ENCODE measurements around the gene ART3. TPM values are rescaled to one million over a fixed set of nuclear protein-coding genes. Genes with fewer than 3 reads are reported as not detected.

ART3 gene
- total RNA-seq, 1 donor from 2014 or later, result not detected

GRCh38 chr4:76067652-76068286 is 6.7 kb upstream of the ART3 start:
- DNase-seq (ENCODE audit: low spot score), result peak; percentile 75

- no peak for DNase-seq (ENCODE audit: low spot score)
Measured at GRCh38 chr4:76072760-76073159, 1.7 kb upstream of the ART3 start.

GRCh38 chr4:76074993-76075600 is 588 bp downstream of the ART3 start:
- DNase-seq (ENCODE audit: low spot score), result no peak

- DNase-seq (ENCODE audit: low spot score), result no peak
Measured at GRCh38 chr4:76078033-76078613, 3.6 kb downstream of the ART3 start.

- no peak for DNase-seq (ENCODE audit: low spot score)
Measured at GRCh38 chr4:76083386-76083988, 9.0 kb downstream of the ART3 start.

- DNase-seq (ENCODE audit: low spot score), result no peak
Measured at GRCh38 chr4:76084542-76084941, 10.0 kb downstream of the ART3 start.

- DNase-seq (ENCODE audit: low spot score), result peak; percentile 45
Measured at GRCh38 chr4:76087007-76087769, 12.7 kb downstream of the ART3 start.

GRCh38 chr4:76088719-76089118 is 14.2 kb downstream of the ART3 start:
- no peak for DNase-seq (ENCODE audit: low spot score)

- DNase-seq (ENCODE audit: low spot score), result peak; percentile 65
Measured at GRCh38 chr4:76090241-76090691, 15.8 kb downstream of the ART3 start.

GRCh38 chr4:76091052-76091451 is 16.5 kb downstream of the ART3 start:
- DNase-seq (ENCODE audit: low spot score), result no peak

GRCh38 chr4:76095568-76095967 is 21.1 kb downstream of the ART3 start:
- DNase-seq (ENCODE audit: low spot score), result no peak

- no peak for DNase-seq (ENCODE audit: low spot score)
Measured at GRCh38 chr4:76096076-76096475, 21.6 kb downstream of the ART3 start.

GRCh38 chr4:76105652-76106051 is 31.1 kb downstream of the ART3 start:
- no peak for DNase-seq (ENCODE audit: low spot score)

- no peak for DNase-seq (ENCODE audit: low spot score)
Measured at GRCh38 chr4:76106442-76106841, 31.9 kb downstream of the ART3 start.

- no peak for DNase-seq (ENCODE audit: low spot score)
Measured at GRCh38 chr4:76108467-76109181, 34.1 kb downstream of the ART3 start.

- no peak for DNase-seq (ENCODE audit: low spot score)
Measured at GRCh38 chr4:76116821-76117220, 42.3 kb downstream of the ART3 start.

- no peak for DNase-seq (ENCODE audit: low spot score)
Measured at GRCh38 chr4:76117536-76117935, 43.0 kb downstream of the ART3 start.

- no peak for DNase-seq (ENCODE audit: low spot score)
Measured at GRCh38 chr4:76120199-76120598, 45.7 kb downstream of the ART3 start.

- no peak for DNase-seq (ENCODE audit: low spot score)
Measured at GRCh38 chr4:76125816-76126215, 51.3 kb downstream of the ART3 start.

GRCh38 chr4:76127754-76128153 is 53.2 kb downstream of the ART3 start:
- no peak for DNase-seq (ENCODE audit: low spot score)

GRCh38 chr4:76141241-76141640 is 66.7 kb downstream of the ART3 start:
- DNase-seq (ENCODE audit: low spot score), result no peak

- no peak for DNase-seq (ENCODE audit: low spot score)
Measured at GRCh38 chr4:76144546-76144945, 70.0 kb downstream of the ART3 start.
